ENCODE results near the gene IQGAP2. TPM values are rescaled to one million over a fixed set of nuclear protein-coding genes. Genes with fewer than 3 reads are reported as not detected.

The IQGAP2 gene
- polyA plus RNA-seq, 1 donor (not counting 4 experiments of a cell fraction or from before 2014, with no cell fraction given), result 0.14 TPM

- no peaks in the 10 kb centered on the region for H4K20me1 ChIP-seq (ENCODE audit: control insufficient read depth, extremely low read depth, insufficient read depth, low read length)
- no peak overlapping the region for H3K4me3 ChIP-seq (ENCODE audit: control insufficient read depth in 2 of 3, extremely low read depth in 1 of 3, insufficient read depth in 2 of 3, low read depth in 1 of 3, low read length in 3 of 3)
- H3K9me3 ChIP-seq (ENCODE audit: control insufficient read depth, low read depth, low read length), result no peaks in the 10 kb centered on the region
- TF ChIP-seq EZH2 (IDR thresholded peaks at IDR 0.05; ENCODE audit: low read length) (no peak), CTCF (optimal IDR thresholded peaks at IDR 0.05 in 1 of 3, IDR thresholded peaks at IDR 0.05 in 1 of 3, conservative IDR thresholded peaks at IDR 0.05 in 1 of 3; ENCODE audit: extremely low read depth in 1 of 3, insufficient read depth in 2 of 3, low read length in 3 of 3) (no peak)
- H3K4me2 ChIP-seq (ENCODE audit: control insufficient read depth, extremely low read depth, insufficient read depth, low read depth, low read length), result no peak overlapping the region
- no peak overlapping the region for H3K27ac ChIP-seq (ENCODE audit: control insufficient read depth, insufficient read depth, low read length)
- dilution Hi-C loops (cut with MboI; ENCODE audit: extremely low pct_ligation_motif_present, low sequenced_read_pairs), result no loop called here
- FAIRE-seq (no peak), DNase-seq (ENCODE audit: low read depth, low spot score) (no peak)
- H3K9me1 ChIP-seq (ENCODE audit: control insufficient read depth, extremely low read depth, insufficient read depth, low read length), result no peaks in the 10 kb centered on the region
- no peak overlapping the region for H3K9ac ChIP-seq (ENCODE audit: control insufficient read depth, extremely low read depth, insufficient read depth, low read length)
- H3K36me3 ChIP-seq (ENCODE audit: control insufficient read depth in 2 of 2, extremely low read depth in 1 of 2, insufficient read depth in 2 of 2, low read length in 2 of 2), result no peaks in the 10 kb centered on the region
- H3K79me2 ChIP-seq (ENCODE audit: control insufficient read depth, insufficient read depth, low read length), result no peaks in the 10 kb centered on the region
- no peaks in the 10 kb centered on the region for H3K4me1 ChIP-seq (ENCODE audit: control insufficient read depth, extremely low read depth, insufficient read depth, low read length)
- H2AFZ ChIP-seq (ENCODE audit: control insufficient read depth, low read length), result no peak overlapping the region
- H3K27me3 ChIP-seq (ENCODE audit: control insufficient read depth, extremely low read depth, insufficient read depth, low read length), result no peaks in the 10 kb centered on the region
Measured at GRCh38 chr5:76617229-76617628, 214.1 kb downstream of the IQGAP2 start.

DNA sequence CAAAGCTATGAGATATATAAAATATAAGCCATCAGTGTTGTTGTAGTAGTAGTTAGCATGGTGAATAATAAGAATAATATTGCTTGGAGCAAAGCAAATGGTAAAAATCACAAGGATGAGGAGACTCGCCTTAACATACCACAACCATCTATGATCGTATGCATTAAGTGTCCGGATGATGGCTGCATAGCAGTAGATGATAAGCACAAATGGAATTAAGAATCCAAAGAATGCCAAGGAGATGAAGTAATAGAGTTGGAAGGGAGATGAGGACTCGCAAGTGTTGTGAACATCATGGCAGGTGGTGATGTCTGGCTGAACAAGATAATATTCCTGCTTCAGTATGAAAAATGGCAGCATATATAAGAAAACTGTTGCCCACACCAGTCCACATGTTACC, 214.6 kb downstream of the IQGAP2 start:
- Histone ChIP-seq H2AFZ (ENCODE audit: control insufficient read depth, low read length) (no peak overlapping the region), H3K4me3 (ENCODE audit: control insufficient read depth in 2 of 3, extremely low read depth in 1 of 3, insufficient read depth in 2 of 3, low read depth in 1 of 3, low read length in 3 of 3) (no peak overlapping the region), H3K9me3 (ENCODE audit: control insufficient read depth, low read depth, low read length) (no peaks in the 10 kb centered on the region), H4K20me1 (ENCODE audit: control insufficient read depth, extremely low read depth, insufficient read depth, low read length) (no peaks in the 10 kb centered on the region), H3K27me3 (ENCODE audit: control insufficient read depth, extremely low read depth, insufficient read depth, low read length) (no peaks in the 10 kb centered on the region), H3K4me2 (ENCODE audit: control insufficient read depth, extremely low read depth, insufficient read depth, low read depth, low read length) (no peak overlapping the region), H3K27ac (ENCODE audit: control insufficient read depth, insufficient read depth, low read length) (no peak overlapping the region), H3K79me2 (ENCODE audit: control insufficient read depth, insufficient read depth, low read length) (no peaks in the 10 kb centered on the region), H3K4me1 (ENCODE audit: control insufficient read depth, extremely low read depth, insufficient read depth, low read length) (no peaks in the 10 kb centered on the region), H3K9me1 (ENCODE audit: control insufficient read depth, extremely low read depth, insufficient read depth, low read length) (no peaks in the 10 kb centered on the region), H3K9ac (ENCODE audit: control insufficient read depth, extremely low read depth, insufficient read depth, low read length) (no peak overlapping the region), H3K36me3 (ENCODE audit: control insufficient read depth in 2 of 2, extremely low read depth in 1 of 2, insufficient read depth in 2 of 2, low read length in 2 of 2) (no peaks in the 10 kb centered on the region)
- no peak for TF ChIP-seq CTCF (optimal IDR thresholded peaks at IDR 0.05 in 1 of 3, IDR thresholded peaks at IDR 0.05 in 1 of 3, conservative IDR thresholded peaks at IDR 0.05 in 1 of 3; ENCODE audit: extremely low read depth in 1 of 3, insufficient read depth in 2 of 3, low read length in 3 of 3)
- TF ChIP-seq EZH2 (IDR thresholded peaks at IDR 0.05; ENCODE audit: low read length), result no peak
- FAIRE-seq, result peak; percentile 46
- DNase-seq (ENCODE audit: low read depth, low spot score), result no peak
- dilution Hi-C loops (cut with MboI; ENCODE audit: extremely low pct_ligation_motif_present, low sequenced_read_pairs), result no loop called here

Measured in keratinocyte (primary cell).